Ectodermal cell (in vitro differentiated cells): Measurements from ENCODE around the gene MYL5.
"Not testable (repeated sequence)": the region's sequence is repeated elsewhere in the genome, so short reads cannot be mapped to it uniquely, and the experiment has no call there.

Experiments used
- H3K27ac ChIP-seq: 2 replicates; pipeline ENCODE4 v1.7.0; 2013; ENCODE audit warnings: mild to moderate bottlenecking, low read depth, low read length; ENCODE audit not compliant: insufficient read depth, poor library complexity, severe bottlenecking
- H3K27me3 ChIP-seq: 2 replicates; pipeline ENCODE4 v1.7.0; 2013; ENCODE audit warnings: mild to moderate bottlenecking, low read length; ENCODE audit not compliant: insufficient read depth, control insufficient read depth, poor library complexity, severe bottlenecking
- H3K36me3 ChIP-seq: one replicate; pipeline ENCODE4 v1.7.0; 2013; ENCODE audit warnings: low read length; ENCODE audit not compliant: control insufficient read depth, insufficient read depth
- H3K4me1 ChIP-seq: one replicate; pipeline ENCODE4 v1.7.0; 2013; ENCODE audit warnings: low read length; ENCODE audit not compliant: control insufficient read depth, insufficient read depth
- H3K4me3 ChIP-seq: 2 replicates; pipeline ENCODE4 v1.7.0; 2013; ENCODE audit warnings: low read depth, low read length, control low read depth; ENCODE audit not compliant: insufficient read depth
- H3K9me3 ChIP-seq: 2 replicates; pipeline ENCODE4 v1.7.0; 2013; ENCODE audit warnings: mild to moderate bottlenecking, low read length, moderate library complexity; ENCODE audit not compliant: control insufficient read depth
- WGBS, 2 experiments: methylation state at CpG; one replicate each; pipeline ENCODE4 v1.1.7; 2013; ENCODE audit warnings: missing lambda C conversion rate in 2 of 2; 5-methylcytosine and 5-hydroxymethylcytosine counted together

Gene MYL5

GRCh38 chr4:664713-665231 is 9.6 kb upstream of the MYL5 start:
- Histone ChIP-seq H3K27me3 (no peaks in the 10 kb centered on the region), H3K9me3 (no peaks in the 10 kb centered on the region), H3K36me3 (no peaks in the 10 kb centered on the region), H3K4me1 (no peaks in the 10 kb centered on the region), H3K4me3 (no peak overlapping the region), H3K27ac (no peak overlapping the region)
- 96 to 97% methylated on average over 24 of the region's 24 CpGs for WGBS, 2 experiments

- Histone ChIP-seq H3K4me3 (no peak overlapping the region), H3K27me3 (no peaks in the 10 kb centered on the region), H3K27ac (no peak overlapping the region), H3K4me1 (no peaks in the 10 kb centered on the region), H3K36me3 (no peaks in the 10 kb centered on the region), H3K9me3 (no peaks in the 10 kb centered on the region)
- 93 to 95% methylated on average over 12 of the region's 12 CpGs for WGBS, 2 experiments
Observed at GRCh38 chr4:665381-665750, 9.0 kb upstream of the MYL5 start.

GRCh38 chr4:665751-666435 is 8.4 kb upstream of the MYL5 start:
- H3K4me3 ChIP-seq = no peak overlapping the region
- no peaks in the 10 kb centered on the region for H3K27me3 ChIP-seq
- no peaks in the 10 kb centered on the region for H3K9me3 ChIP-seq
- H3K4me1 ChIP-seq = no peaks in the 10 kb centered on the region
- H3K27ac ChIP-seq = no peak overlapping the region
- WGBS, 2 experiments = 80 to 81% methylated on average over 22 of the region's 22 CpGs
- H3K36me3 ChIP-seq = no peaks in the 10 kb centered on the region

GRCh38 chr4:666436-666810 is 7.9 kb upstream of the MYL5 start:
- WGBS, 2 experiments = 87 to 88% methylated on average over 22 of the region's 22 CpGs
- H3K27me3 ChIP-seq = no peaks in the 10 kb centered on the region
- H3K4me1 ChIP-seq = no peaks in the 10 kb centered on the region
- H3K4me3 ChIP-seq = no peak overlapping the region
- H3K9me3 ChIP-seq = no peaks in the 10 kb centered on the region
- H3K27ac ChIP-seq = no peak overlapping the region
- H3K36me3 ChIP-seq = no peaks in the 10 kb centered on the region

- H3K36me3 ChIP-seq = peaks cover 1% of the 10 kb centered on the region
- H3K4me1 ChIP-seq = no peaks in the 10 kb centered on the region
- no peak overlapping the region for H3K4me3 ChIP-seq
- no peak overlapping the region for H3K27ac ChIP-seq
- H3K27me3 ChIP-seq = no peaks in the 10 kb centered on the region
- WGBS, 2 experiments = 94% methylated on average over 28 of the region's 28 CpGs
- no peaks in the 10 kb centered on the region for H3K9me3 ChIP-seq
Observed at GRCh38 chr4:666822-667544, 7.4 kb upstream of the MYL5 start.

- 68 to 71% methylated on average over 10 of the region's 10 CpGs for WGBS, 2 experiments
- Histone ChIP-seq H3K4me1 (no peaks in the 10 kb centered on the region), H3K9me3 (no peaks in the 10 kb centered on the region), H3K36me3 (peaks cover 7% of the 10 kb centered on the region), H3K27ac (no peak overlapping the region), H3K27me3 (no peaks in the 10 kb centered on the region), H3K4me3 (no peak overlapping the region)
Observed at GRCh38 chr4:667545-667925, 6.8 kb upstream of the MYL5 start.

GRCh38 chr4:668219-668618 is 6.1 kb upstream of the MYL5 start:
- H3K4me3 ChIP-seq, H3K4me1 ChIP-seq, H3K27me3 ChIP-seq, H3K9me3 ChIP-seq, H3K27ac ChIP-seq: not testable (repeated sequence)
- 91% methylated on average over 6 of the region's 6 CpGs for WGBS, 2 experiments
- peaks cover 13% of the 10 kb centered on the region for H3K36me3 ChIP-seq

- not testable (repeated sequence) for H3K27me3 ChIP-seq, H3K4me3 ChIP-seq, H3K27ac ChIP-seq, H3K4me1 ChIP-seq, H3K9me3 ChIP-seq
- WGBS, 2 experiments = 92 to 93% methylated on average over 11 of the region's 11 CpGs
- H3K36me3 ChIP-seq = peaks cover 13% of the 10 kb centered on the region
Observed at GRCh38 chr4:669806-670559, 4.4 kb upstream of the MYL5 start.

- Histone ChIP-seq H3K27ac (no peak overlapping the region), H3K9me3 (no peaks in the 10 kb centered on the region), H3K4me1 (peaks cover 10% of the 10 kb centered on the region), H3K27me3 (no peaks in the 10 kb centered on the region), H3K36me3 (peaks cover 13% of the 10 kb centered on the region), H3K4me3 (no peak overlapping the region)
- WGBS, 2 experiments = 96% methylated on average over 3 of the region's 3 CpGs
Observed at GRCh38 chr4:671769-672168, 2.6 kb upstream of the MYL5 start.
